ENCODE data around the gene FMNL1.
A peak's percentile ranks its signal among the peaks of the same experiment; 100 is the strongest.

Gene FMNL1

GRCh38 chr17:45256114-45256966, 34.7 kb downstream of the FMNL1 start:
- DNase-seq (ENCODE audit: low spot score) = no peak

- no peak for DNase-seq (ENCODE audit: low spot score)
Observed at GRCh38 chr17:45257115-45257514, 35.4 kb downstream of the FMNL1 start.

GRCh38 chr17:45258981-45259380, 37.3 kb downstream of the FMNL1 start:
- no peak for DNase-seq (ENCODE audit: low spot score)

GRCh38 chr17:45260204-45260783, 38.6 kb downstream of the FMNL1 start:
- DNase-seq (ENCODE audit: low spot score) = no peak

GRCh38 chr17:45261577-45262515, 40.2 kb downstream of the FMNL1 start, which contains the start of gene SPATA32:
Gene SPATA32, minus strand, starts transcription at chr17:45262094. Its CDS starts 78 bp downstream, at chr17:45262016.
- DNase-seq (ENCODE audit: low spot score) = peak; percentile 67

GRCh38 chr17:45262516-45263476, 41.1 kb downstream of the FMNL1 start:
- DNase-seq (ENCODE audit: low spot score) = no peak

- no peak for DNase-seq (ENCODE audit: low spot score)
Observed at GRCh38 chr17:45263477-45263860, 41.8 kb downstream of the FMNL1 start.

- DNase-seq (ENCODE audit: low spot score) = no peak
Observed at GRCh38 chr17:45264430-45264829, 42.7 kb downstream of the FMNL1 start.

GRCh38 chr17:45264988-45265387, 43.3 kb downstream of the FMNL1 start:
- no peak for DNase-seq (ENCODE audit: low spot score)

GRCh38 chr17:45265821-45266220, 44.1 kb downstream of the FMNL1 start:
- no peak for DNase-seq (ENCODE audit: low spot score)

- DNase-seq (ENCODE audit: low spot score) = no peak
Observed at GRCh38 chr17:45266372-45266926, 44.8 kb downstream of the FMNL1 start.

GRCh38 chr17:45267436-45268055, 45.9 kb downstream of the FMNL1 start:
- no peak for DNase-seq (ENCODE audit: low spot score)

GRCh38 chr17:45269912-45270311, 48.2 kb downstream of the FMNL1 start:
- no peak for DNase-seq (ENCODE audit: low spot score)

GRCh38 chr17:45270828-45271418, 49.2 kb downstream of the FMNL1 start:
- peak; percentile 37 for DNase-seq (ENCODE audit: low spot score)

- DNase-seq (ENCODE audit: low spot score) = no peak
Observed at GRCh38 chr17:45271603-45272002, 49.9 kb downstream of the FMNL1 start.

- no peak for DNase-seq (ENCODE audit: low spot score)
Observed at GRCh38 chr17:45273551-45273957, 51.9 kb downstream of the FMNL1 start.

GRCh38 chr17:45274033-45274432, 52.3 kb downstream of the FMNL1 start:
- DNase-seq (ENCODE audit: low spot score) = no peak

GRCh38 chr17:45276031-45276430, 54.3 kb downstream of the FMNL1 start:
- no peak for DNase-seq (ENCODE audit: low spot score)

- peak; percentile 90 for DNase-seq (ENCODE audit: low spot score)
Observed at GRCh38 chr17:45277216-45277849, 55.6 kb downstream of the FMNL1 start.

GRCh38 chr17:45277992-45278391, 56.3 kb downstream of the FMNL1 start:
- no peak for DNase-seq (ENCODE audit: low spot score)

All from CD4-positive, alpha-beta T cell treated with Interleukin-6 at 100 ng/mL for 8 hours (primary cell).